DOHH2 (cell line): ENCODE data around the gene DHRS7B.
"Not testable (repeated sequence)": the region's sequence is repeated elsewhere in the genome, so short reads cannot be mapped to it uniquely, and the experiment has no call there.

Experiments
- H3F3A ChIP-seq: fragments of 200-600 bp; sonication (generic), shearing (Covaris generic); 2 replicates; pipeline ENCODE4 v1.6.0; 2016; ENCODE audit warnings: antibody characterized with exemption, mild to moderate bottlenecking; ENCODE audit not compliant: control insufficient read depth, insufficient read depth
- H3K27ac ChIP-seq: fragments of 200-600 bp; sonication (generic); 2 replicates; pipeline ENCODE4 v1.5.1; 2014; ENCODE audit warnings: low read depth, mild to moderate bottlenecking, low read length, moderate library complexity
- H3K27me3 ChIP-seq: fragments of 200-600 bp; sonication (generic); 2 replicates; pipeline ENCODE4 v1.6.1; 2014; ENCODE audit warnings: mild to moderate bottlenecking, low read length, mixed read lengths; ENCODE audit not compliant: control insufficient read depth
- H3K36me3 ChIP-seq: fragments of 200-600 bp; sonication (generic); 2 replicates; pipeline ENCODE4 v1.6.1; 2014; ENCODE audit warnings: mild to moderate bottlenecking, low read length, moderate library complexity, mixed read lengths; ENCODE audit not compliant: control insufficient read depth
- H3K4me1 ChIP-seq: fragments of 200-600 bp; sonication (generic); 2 replicates; pipeline ENCODE4 v1.6.1; 2014; ENCODE audit warnings: mild to moderate bottlenecking, low read length, mixed read lengths; ENCODE audit not compliant: control insufficient read depth
- H3K4me2 ChIP-seq: fragments of 200-600 bp; sonication (generic); 2 replicates; pipeline ENCODE4 v1.6.0; 2014; ENCODE audit warnings: mild to moderate bottlenecking, low read length, moderate library complexity
- H3K4me3 ChIP-seq: fragments of 200-600 bp; sonication (generic); 2 replicates; pipeline ENCODE4 v1.5.1; 2014; ENCODE audit warnings: mild to moderate bottlenecking, low read length, mixed read lengths
- H3K79me2 ChIP-seq: fragments of 200-600 bp; sonication (generic); 2 replicates; pipeline ENCODE4 v1.6.1; 2014; ENCODE audit warnings: mild to moderate bottlenecking, low read length, mixed read lengths; ENCODE audit not compliant: control insufficient read depth
- H3K9me2 ChIP-seq: fragments of 200-600 bp; sonication (generic); replicated peaks from 2 replicates; pipeline ENCODE4 v1.6.1; 2014; ENCODE audit warnings: mild to moderate bottlenecking, low read length, mixed read lengths; ENCODE audit not compliant: control insufficient read depth
- H3K9me3 ChIP-seq: fragments of 200-600 bp; sonication (generic); 2 replicates; pipeline ENCODE4 v1.6.1; 2014; ENCODE audit warnings: antibody characterized with exemption, low read length, mixed read lengths; ENCODE audit not compliant: control insufficient read depth, insufficient read depth
- H4K20me1 ChIP-seq: fragments of 200-600 bp; sonication (generic); 2 replicates; pipeline ENCODE4 v1.6.0; 2014; ENCODE audit warnings: low read depth, mild to moderate bottlenecking, antibody characterized with exemption, low read length, moderate library complexity; ENCODE audit not compliant: control insufficient read depth, insufficient read depth
- CTCF ChIP-seq: fragments of 200-600 bp; sonication (generic); IDR thresholded peaks from one replicate; pipeline ENCODE4 v1.5.1; 2014; ENCODE audit warnings: antibody characterized with exemption, mild to moderate bottlenecking, low read depth, low read length; ENCODE audit not compliant: poor library complexity, severe bottlenecking
- EZH2phosphoT487 ChIP-seq: fragments of 200-600 bp; sonication (generic); IDR thresholded peaks from 2 replicates; pipeline ENCODE4 v1.6.1; 2017; ENCODE audit warnings: borderline replicate concordance, mild to moderate bottlenecking, antibody characterized with exemption, low read length, moderate library complexity, mixed read lengths

The DHRS7B gene

GRCh38 chr17:21134559-21134958 is 7.8 kb downstream of the DHRS7B start:
- H3K4me2 ChIP-seq = no peak overlapping the region
- H3K9me2 ChIP-seq = no peaks in the 10 kb centered on the region
- peaks cover 44% of the 10 kb centered on the region for H3K79me2 ChIP-seq
- no peaks in the 10 kb centered on the region for H4K20me1 ChIP-seq
- peaks cover 11% of the 10 kb centered on the region for H3K9me3 ChIP-seq
- no peak overlapping the region for H3K4me3 ChIP-seq
- no peaks in the 10 kb centered on the region for H3K4me1 ChIP-seq
- no peaks in the 10 kb centered on the region; the same call in 1 of the 2 replicates for H3F3A ChIP-seq
- no peak overlapping the region for H3K27ac ChIP-seq
- TF ChIP-seq CTCF = no peak
- TF ChIP-seq EZH2phosphoT487 = no peak
- H3K36me3 ChIP-seq = no peaks in the 10 kb centered on the region
- no peaks in the 10 kb centered on the region for H3K27me3 ChIP-seq

DNA sequence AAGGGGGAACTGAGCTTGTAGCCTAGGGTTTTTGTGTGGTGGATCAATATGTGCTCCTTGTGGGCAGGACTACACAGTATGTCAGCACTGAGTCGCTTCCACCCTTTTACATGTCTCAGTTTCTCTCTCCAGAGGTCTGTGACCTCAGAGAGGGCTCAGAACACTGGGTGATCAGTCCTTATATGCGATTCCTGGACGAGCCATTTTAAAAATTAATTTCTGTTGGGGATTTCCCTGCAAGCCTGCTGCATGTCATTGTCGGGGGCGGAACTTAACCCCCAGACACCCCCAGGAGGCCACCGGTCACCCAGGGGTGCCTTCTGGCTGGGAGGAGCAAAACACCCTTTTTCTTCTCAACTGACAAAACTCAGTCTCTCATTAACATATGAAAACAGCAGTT is 14.1 kb downstream of the DHRS7B start:
- TF ChIP-seq EZH2phosphoT487 = no peak
- no peak for TF ChIP-seq CTCF
- Histone ChIP-seq H3K4me2 (peak overlapping the region; percentile 59), H4K20me1 (no peaks in the 10 kb centered on the region), H3K9me3 (peaks cover 5% of the 10 kb centered on the region), H3K4me3 (peak overlapping the region; percentile 31), H3K79me2 (peaks cover 22% of the 10 kb centered on the region), H3F3A (peaks cover 2% of the 10 kb centered on the region; the same call in 1 of the 2 replicates), H3K4me1 (peaks cover 30% of the 10 kb centered on the region), H3K27me3 (no peaks in the 10 kb centered on the region), H3K27ac (peak overlapping the region; percentile 29; the same call in 1 of the 2 replicates), H3K36me3 (no peaks in the 10 kb centered on the region), H3K9me2 (no peaks in the 10 kb centered on the region)

DNA sequence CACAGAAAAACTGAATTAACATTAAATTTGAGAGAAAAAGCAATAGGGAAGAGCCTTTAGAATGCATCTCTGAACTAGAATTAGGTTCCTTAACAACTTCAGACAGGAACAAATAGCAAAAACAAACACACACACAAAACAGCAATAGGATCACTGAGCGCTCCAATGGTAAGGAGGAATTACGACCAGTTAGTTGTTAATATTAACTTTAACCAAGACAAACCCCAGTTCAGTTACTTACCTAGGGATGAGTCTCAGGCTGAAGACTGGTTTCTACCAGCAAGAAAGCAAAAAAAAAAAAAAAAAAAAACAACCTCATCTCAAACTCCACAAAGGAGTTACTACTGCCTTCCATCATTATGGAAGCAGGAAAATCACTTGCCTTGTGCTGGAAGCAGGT is 14.6 kb downstream of the DHRS7B start:
- no peak for TF ChIP-seq EZH2phosphoT487
- no peak for TF ChIP-seq CTCF
- Histone ChIP-seq H3K4me3 (peak overlapping the region; percentile 46), H3F3A (peaks cover 2% of the 10 kb centered on the region; the same call in 1 of the 2 replicates), H3K4me2 (peak overlapping the region; percentile 59), H3K79me2 (peaks cover 20% of the 10 kb centered on the region), H3K9me3 (peaks cover 5% of the 10 kb centered on the region), H3K36me3 (no peaks in the 10 kb centered on the region), H3K27me3 (no peaks in the 10 kb centered on the region), H3K27ac (peak overlapping the region; percentile 29; the same call in 1 of the 2 replicates), H3K9me2 (no peaks in the 10 kb centered on the region), H3K4me1 (peaks cover 30% of the 10 kb centered on the region), H4K20me1 (no peaks in the 10 kb centered on the region)

DNA sequence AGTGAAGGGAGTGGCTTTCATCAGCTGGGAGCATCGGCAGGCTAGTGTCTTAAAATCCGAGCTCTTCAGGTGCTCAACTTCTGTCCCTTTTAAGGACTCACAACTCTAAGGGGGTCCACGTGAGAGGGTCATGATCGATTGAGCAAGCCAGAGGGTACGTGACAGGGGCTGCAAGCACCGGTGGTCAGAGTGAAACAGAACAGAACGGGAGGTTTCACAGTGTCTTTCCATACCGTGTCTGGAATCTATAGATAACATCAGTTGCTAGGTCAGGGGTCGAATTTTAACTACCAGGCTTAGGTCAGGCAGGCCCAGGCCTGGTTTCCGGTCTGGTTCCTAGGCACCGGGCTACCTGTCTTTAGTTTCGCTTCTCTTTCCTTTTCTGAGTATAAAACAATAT is 15.3 kb downstream of the DHRS7B start:
- H3K9me2 ChIP-seq, H3K36me3 ChIP-seq, H3F3A ChIP-seq, H4K20me1 ChIP-seq, H3K9me3 ChIP-seq, H3K27me3 ChIP-seq: not testable (repeated sequence)
- Histone ChIP-seq H3K4me1 (peaks cover 30% of the 10 kb centered on the region), H3K4me3 (peak overlapping the region; percentile 46), H3K79me2 (peaks cover 20% of the 10 kb centered on the region), H3K4me2 (peak overlapping the region; percentile 59), H3K27ac (peak overlapping the region; percentile 3; the same call in 1 of the 2 replicates)
